ENCODE data around the gene PHKA2.

- TF ChIP-seq CTCF (IDR thresholded peaks at IDR 0.05), result no peak
- no peak for TF ChIP-seq ZFX (IDR thresholded peaks at IDR 0.05; ENCODE audit: borderline replicate concordance)
These were observed 110.6 kb downstream of the PHKA2 start for GRCh38 chrX:18873189-18873791.
